Subcutaneous adipose tissue (tissue), 4 donors: ENCODE measurements around the gene GJB1. TPM values are rescaled to one million over a fixed set of nuclear protein-coding genes. Genes with fewer than 3 reads are reported as not detected.

Experiments
- total RNA-seq, 4 donors: library from RNA; depleted of rRNA; stranded (reverse); fragments of >200 nt; gene quantifications; one replicate each; pipeline ENCODE4 v1.1.0, GENCODE V29; 2016
- TF ChIP-seq, protein P1 (sequence below): fragments of 450-650 bp; IDR thresholded peaks from one replicate; pipeline ENCODE4 v1.5.1; 2016; ENCODE audit warnings: low read depth, mild to moderate bottlenecking, control low read depth, antibody characterized with exemption, moderate library complexity

Gene GJB1
- total RNA-seq, 4 donors from 2014 or later: not detected

DNA sequence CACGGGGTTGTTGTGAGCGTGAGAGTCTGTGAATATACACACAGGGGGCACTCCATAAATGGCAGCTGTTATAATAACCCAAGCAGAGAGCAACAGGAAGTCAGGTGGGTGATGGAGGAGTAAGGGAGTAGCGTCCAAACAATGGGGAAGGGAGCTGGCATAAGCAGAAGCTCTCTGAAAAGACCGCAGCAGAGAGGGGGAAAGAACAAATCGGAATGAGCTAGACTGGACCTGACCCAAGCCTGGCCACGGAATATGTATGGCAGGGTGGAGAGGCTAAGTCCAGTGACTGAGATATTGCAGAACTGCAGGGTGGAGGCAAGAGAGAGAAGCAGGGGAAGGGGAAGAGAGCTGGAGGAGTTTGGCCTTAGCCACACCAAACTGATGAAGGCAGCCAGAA lies 6.5 kb upstream of the GJB1 start:
- TF ChIP-seq, protein P1, sequence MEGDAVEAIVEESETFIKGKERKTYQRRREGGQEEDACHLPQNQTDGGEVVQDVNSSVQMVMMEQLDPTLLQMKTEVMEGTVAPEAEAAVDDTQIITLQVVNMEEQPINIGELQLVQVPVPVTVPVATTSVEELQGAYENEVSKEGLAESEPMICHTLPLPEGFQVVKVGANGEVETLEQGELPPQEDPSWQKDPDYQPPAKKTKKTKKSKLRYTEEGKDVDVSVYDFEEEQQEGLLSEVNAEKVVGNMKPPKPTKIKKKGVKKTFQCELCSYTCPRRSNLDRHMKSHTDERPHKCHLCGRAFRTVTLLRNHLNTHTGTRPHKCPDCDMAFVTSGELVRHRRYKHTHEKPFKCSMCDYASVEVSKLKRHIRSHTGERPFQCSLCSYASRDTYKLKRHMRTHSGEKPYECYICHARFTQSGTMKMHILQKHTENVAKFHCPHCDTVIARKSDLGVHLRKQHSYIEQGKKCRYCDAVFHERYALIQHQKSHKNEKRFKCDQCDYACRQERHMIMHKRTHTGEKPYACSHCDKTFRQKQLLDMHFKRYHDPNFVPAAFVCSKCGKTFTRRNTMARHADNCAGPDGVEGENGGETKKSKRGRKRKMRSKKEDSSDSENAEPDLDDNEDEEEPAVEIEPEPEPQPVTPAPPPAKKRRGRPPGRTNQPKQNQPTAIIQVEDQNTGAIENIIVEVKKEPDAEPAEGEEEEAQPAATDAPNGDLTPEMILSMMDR: no peak

DNA sequence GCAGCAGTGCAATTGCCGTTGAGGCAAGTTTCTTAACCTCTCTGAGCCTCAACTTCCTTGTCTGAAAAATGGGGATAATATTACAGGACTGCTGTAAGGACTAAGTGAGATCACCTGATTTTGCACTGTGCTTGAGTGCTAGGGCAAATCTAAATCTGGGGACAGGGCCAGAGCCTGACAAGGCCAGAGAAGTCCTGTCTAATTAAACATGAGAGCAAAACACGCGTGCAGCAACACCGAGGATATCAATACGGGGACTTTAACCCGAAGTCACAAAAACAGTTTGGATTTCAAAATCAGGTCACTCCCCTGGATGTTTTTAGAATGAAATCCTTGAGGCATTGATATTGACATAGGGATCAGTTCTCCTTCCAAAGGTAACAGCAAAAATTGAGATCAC lies 5.7 kb upstream of the GJB1 start:
- TF ChIP-seq, protein P1: no peak

DNA sequence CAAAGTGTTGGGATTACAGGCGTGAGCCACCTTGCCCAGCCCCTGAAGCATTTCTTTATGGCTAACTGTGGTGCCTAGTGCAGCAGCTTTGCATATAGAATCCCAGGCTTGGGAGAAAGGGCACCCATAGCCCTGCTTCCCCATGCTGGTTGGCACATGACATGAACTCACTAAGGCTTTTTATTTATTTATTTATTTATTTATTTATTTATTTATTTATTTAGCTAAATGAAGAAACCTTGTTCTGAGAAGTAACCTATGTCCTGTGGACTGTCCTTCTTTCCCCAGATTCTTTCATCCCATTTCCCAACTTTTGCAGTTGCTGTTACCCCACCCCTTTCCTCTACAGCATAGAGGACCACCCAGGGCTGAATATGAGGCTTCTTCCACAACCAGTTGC lies 1.9 kb upstream of the GJB1 start:
- TF ChIP-seq, protein P1: no peak

DNA sequence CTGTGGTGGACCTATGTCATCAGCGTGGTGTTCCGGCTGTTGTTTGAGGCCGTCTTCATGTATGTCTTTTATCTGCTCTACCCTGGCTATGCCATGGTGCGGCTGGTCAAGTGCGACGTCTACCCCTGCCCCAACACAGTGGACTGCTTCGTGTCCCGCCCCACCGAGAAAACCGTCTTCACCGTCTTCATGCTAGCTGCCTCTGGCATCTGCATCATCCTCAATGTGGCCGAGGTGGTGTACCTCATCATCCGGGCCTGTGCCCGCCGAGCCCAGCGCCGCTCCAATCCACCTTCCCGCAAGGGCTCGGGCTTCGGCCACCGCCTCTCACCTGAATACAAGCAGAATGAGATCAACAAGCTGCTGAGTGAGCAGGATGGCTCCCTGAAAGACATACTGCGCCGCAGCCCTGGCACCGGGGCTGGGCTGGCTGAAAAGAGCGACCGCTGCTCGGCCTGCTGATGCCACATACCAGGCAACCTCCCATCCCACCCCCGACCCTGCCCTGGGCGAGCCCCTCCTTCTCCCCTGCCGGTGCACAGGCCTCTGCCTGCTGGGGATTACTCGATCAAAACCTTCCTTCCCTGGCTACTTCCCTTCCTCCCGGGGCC lies 1.2 kb downstream of the GJB1 start:
- TF ChIP-seq, protein P1: no peak

DNA sequence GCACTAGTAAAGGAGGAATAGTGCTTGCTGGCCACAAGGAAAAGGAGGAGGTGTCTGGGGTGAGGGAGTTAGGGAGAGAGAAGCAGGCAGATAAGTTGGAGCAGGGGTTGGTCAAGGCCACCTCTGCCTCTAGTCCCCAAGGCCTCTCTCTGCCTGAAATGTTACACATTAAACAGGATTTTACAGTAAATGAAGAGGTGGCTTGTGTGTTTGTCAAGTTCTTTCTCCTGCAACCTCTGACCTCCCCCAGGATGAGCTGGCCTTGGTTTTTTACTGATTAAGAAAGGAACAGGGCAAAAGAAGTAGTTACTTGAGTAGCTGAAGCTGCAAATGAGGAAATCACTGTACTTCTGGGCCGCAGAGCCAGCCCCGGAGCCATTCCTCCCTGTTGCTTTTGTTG lies 2.0 kb downstream of the GJB1 start:
- TF ChIP-seq, protein P1: no peak

DNA sequence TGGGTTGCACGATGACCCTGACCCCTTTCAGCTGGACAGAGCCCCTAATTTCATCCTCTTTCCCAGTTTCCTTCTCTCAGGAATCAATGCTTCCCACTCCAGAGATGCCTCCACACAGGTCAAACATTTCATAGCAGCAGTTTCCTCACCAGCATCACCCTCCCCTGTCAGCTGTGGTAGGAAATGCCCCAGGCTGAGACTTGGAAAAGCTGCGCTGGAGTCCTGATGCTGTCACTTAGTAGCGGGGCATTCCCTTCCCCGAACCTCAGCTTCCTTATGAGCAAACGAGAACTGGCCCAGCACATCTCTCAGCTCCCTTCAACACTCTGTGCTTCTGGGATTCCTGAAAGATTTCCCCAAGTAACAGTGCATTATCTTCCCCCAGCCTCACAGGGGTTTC lies 2.7 kb downstream of the GJB1 start:
- TF ChIP-seq, protein P1: no peak

DNA sequence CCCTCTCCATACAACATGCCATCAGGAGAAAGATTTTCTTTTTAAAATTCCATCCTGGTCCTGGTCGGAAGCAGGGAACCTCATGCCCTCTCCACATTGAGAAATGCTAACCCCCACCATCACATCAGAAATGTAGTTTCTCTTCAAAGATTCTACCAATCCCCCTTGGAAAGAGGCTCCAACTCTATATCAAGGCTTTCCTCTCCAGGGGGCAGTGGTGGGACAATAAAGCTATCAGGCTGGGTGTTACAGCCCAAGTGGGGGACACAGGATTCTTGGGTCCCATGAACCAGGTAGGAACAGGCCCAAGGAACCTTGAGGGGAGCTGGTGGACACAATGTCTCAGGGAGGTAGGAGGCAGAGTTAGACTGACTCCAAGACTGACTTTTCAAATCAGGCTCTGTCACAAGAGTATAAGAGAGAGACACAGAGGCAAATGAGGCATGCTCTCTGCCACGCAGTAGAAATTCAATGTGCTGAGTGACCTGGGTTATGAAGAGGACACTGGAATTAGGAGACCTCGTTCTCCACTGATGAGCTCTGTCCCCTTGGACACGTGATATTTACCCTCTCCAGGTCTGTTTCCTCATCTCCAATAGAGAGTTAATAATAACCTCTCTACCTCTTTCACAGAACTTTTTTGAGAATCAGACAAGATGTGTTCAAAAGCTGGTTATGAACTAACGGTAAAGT lies 4.5 kb downstream of the GJB1 start:
- TF ChIP-seq, protein P1: no peak
